Heart left ventricle (tissue), 16 donors: ENCODE data around the gene GRIK5. TPM values are rescaled to one million over a fixed set of nuclear protein-coding genes. Genes with fewer than 3 reads are reported as not detected.

Source experiments
- ATAC-seq, 4 donors: fragments of 200-7000 bp; cut with Tn5 transposase; one replicate each; pipeline ENCODE4 v1.9.1; 2020 to 2022; ENCODE audit warnings: moderate library complexity in 4 of 4, mild to moderate bottlenecking in 3 of 4, moderate number of reproducible peaks in 1 of 4
- DNase-seq, 5 donors: peaks; one replicate each; pipeline ENCODE4 v3.0.0-alpha.2; 2020
- H3K27ac ChIP-seq, 12 donors: fragments of 200-600 bp; sonication (generic) in 4 of 12; one replicate each; pipeline versions ENCODE4 v1.5.0 to v1.8.0; 2016 to 2022; ENCODE audit warnings: mild to moderate bottlenecking in 2 of 12
- H3K27me3 ChIP-seq, 9 donors: fragments of 200-600 bp; sonication (generic) in 2 of 9; one replicate each; pipeline versions ENCODE4 v1.5.1 to v1.8.0; 2016 to 2022; ENCODE audit warnings: mild to moderate bottlenecking in 3 of 9
- H3K36me3 ChIP-seq, 9 donors: fragments of 200-600 bp; sonication (generic) in 2 of 9; one replicate each; pipeline versions ENCODE4 v1.5.0 to v1.8.0; 2018 to 2022; ENCODE audit warnings: mild to moderate bottlenecking in 2 of 9
- H3K4me1 ChIP-seq, 12 donors: fragments of 200-600 bp; sonication (generic) in 4 of 12; one replicate each; pipeline versions ENCODE4 v1.5.0 to v1.8.0; 2016 to 2022; ENCODE audit warnings: mild to moderate bottlenecking in 3 of 12
- H3K4me3 ChIP-seq, 12 donors: fragments of 200-600 bp; sonication (generic) in 4 of 12; one replicate each; pipeline versions ENCODE4 v1.5.0 to v1.8.0; 2017 to 2022; ENCODE audit warnings: mild to moderate bottlenecking in 9 of 12, moderate library complexity in 4 of 12
- H3K9me3 ChIP-seq, 12 donors: fragments of 200-600 bp; sonication (generic) in 4 of 12; one replicate each; pipeline versions ENCODE4 v1.5.0 to v1.8.0; 2016 to 2022; ENCODE audit warnings: mild to moderate bottlenecking in 1 of 12
- POLR2A ChIP-seq, 2 donors: fragments of 450-650 bp; IDR thresholded peaks; one replicate each; pipeline ENCODE4 v1.6.1; 2017; ENCODE audit warnings: antibody characterized with exemption in 2 of 2, mild to moderate bottlenecking in 2 of 2, moderate library complexity in 2 of 2
- WGBS, 4 donors: extraction: QIAGEN DNeasy Blood & Tissue Kit in 2 of 4; methylation state at CpG; one replicate each; pipeline versions ENCODE4 v1.1.5 to v1.1.7; 2013 to 2018; 5-methylcytosine and 5-hydroxymethylcytosine counted together
- intact Hi-C, 10 donors: fragments of 100-400 bp; cut with DNase I; formaldehyde crosslinking; loops; one replicate each; pipeline versions ENCODE4 v1.11.1 to v1.14.2; 2022
- polyA plus RNA-seq, 2 donors: library from polyadenylated mRNA; stranded (reverse); fragments of 200-250 nt; gene quantifications; one replicate each; pipeline ENCODE4 v1.2.3, GENCODE V29; 2013
- total RNA-seq, 9 donors: library from RNA; depleted of rRNA in 2 of 9; stranded (reverse); fragments of >200 nt in 2 of 9; fragmentation: NEBNext Ultra II Directional in 3 of 9; extraction: Animal tissue kit (Norgen Biotek cat#: 25700) in 3 of 9; gene quantifications; one replicate each; pipeline versions ENCODE4 v1.1.0 to v1.2.4, GENCODE V29; 2016 to 2023
- TF ChIP-seq, protein P1 (sequence below), 12 donors: fragments of 200-600 bp; sonication (generic) in 4 of 12; IDR thresholded peaks; one replicate each; pipeline versions ENCODE4 v1.5.0 to v1.8.0; 2018 to 2022; ENCODE audit warnings: antibody characterized with exemption in 12 of 12, mild to moderate bottlenecking in 5 of 12
- donor health status: ischemic (EF 13 %, LVEDD 7.1; RV severe dilation, severe dysfunction).
- donor health status: healthy with polysubstance abuse.
- donor health status: DM: no; HTN: yes; CAD: no.
- donor health status: DM: no; HTN: no; CAD: no.
- donor health status: ischemic (EF 25% LVEDD 6.9; RV normal size, moderate dysfunction).
- donor health status: ischemic (EF 25% LVEDD 5.7; RV mildly dilated, moderate dysfunction).
- donor health status: healthy.
- donor health status: DM: yes; HTN: yes; CAD: no.
- donor health status: ischemic (EF 35%, LVEDD 5.7; RV mildly dilated, moderate dysfunction).
- donor health status: nonischemic (EF 11% LVEDD 7.7; RV severe dilation, severe dysfunction).
- donor health status: DM: yes; HTN: yes; CAD: no.
- donor health status: PGD.
- donor health status: ischemic (EF 29% LVEDD 5.4; RV normal size, mild dysfunction).
- donor health status: nonischemic (EF 23%, LVEDD 6.1; RV moderate dilation, normal function).

The GRIK5 gene
- total and polyA plus RNA-seq, 11 donors: 0.28 to 9.0 (median 2.5) TPM

DNA sequence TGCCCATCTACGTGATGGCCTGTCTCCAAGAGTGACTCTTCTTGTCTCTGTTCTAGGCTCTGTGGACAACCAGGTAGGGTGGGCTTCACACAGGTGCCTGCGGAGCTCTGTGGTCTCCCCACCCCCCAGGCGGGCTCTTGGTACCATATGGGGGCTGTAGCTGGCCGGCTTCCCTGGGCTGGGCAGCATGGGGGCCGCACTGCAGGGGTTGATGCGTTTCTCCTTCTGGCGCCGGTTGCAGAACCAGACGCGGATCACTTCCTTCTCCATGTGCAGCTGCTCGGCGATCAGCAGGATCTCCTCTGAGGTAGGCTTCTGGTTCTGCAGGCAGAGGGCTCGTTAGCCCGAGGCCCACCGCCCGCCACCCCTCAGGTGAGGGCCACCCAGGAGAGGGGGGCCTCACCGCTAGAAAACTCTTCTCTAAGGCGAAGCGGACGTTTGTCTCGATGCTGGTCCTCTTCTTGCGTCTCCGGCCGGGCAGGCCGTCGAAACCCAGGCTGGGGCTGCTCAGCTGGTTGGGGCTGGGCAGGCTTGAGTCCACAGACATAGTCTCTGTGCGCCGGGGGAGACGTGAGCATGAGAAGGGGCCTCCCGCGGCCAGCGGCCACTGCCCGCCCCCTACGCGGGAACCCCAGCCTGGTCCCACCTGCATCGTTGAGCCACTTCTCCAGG lies 25.3 kb upstream of the GRIK5 start:
- Histone ChIP-seq H3K27me3 (peaks cover 0 to 33% (median 13%) of the 10 kb centered on the region in 9 donors), H3K4me1 (peaks cover 0 to 19% (median 0%) of the 10 kb centered on the region in 12 donors), H3K36me3 (peaks cover 0 to 40% (median 0%) of the 10 kb centered on the region in 9 donors), H3K27ac (peak overlapping the region in 1 of 12 donors; percentile 37), H3K9me3 (no peaks in the 10 kb centered on the region), H3K4me3 (no peak overlapping the region)
- ATAC-seq (no peak), DNase-seq (no peak)
- intact Hi-C loops: no loop called here
- TF ChIP-seq, protein P1, sequence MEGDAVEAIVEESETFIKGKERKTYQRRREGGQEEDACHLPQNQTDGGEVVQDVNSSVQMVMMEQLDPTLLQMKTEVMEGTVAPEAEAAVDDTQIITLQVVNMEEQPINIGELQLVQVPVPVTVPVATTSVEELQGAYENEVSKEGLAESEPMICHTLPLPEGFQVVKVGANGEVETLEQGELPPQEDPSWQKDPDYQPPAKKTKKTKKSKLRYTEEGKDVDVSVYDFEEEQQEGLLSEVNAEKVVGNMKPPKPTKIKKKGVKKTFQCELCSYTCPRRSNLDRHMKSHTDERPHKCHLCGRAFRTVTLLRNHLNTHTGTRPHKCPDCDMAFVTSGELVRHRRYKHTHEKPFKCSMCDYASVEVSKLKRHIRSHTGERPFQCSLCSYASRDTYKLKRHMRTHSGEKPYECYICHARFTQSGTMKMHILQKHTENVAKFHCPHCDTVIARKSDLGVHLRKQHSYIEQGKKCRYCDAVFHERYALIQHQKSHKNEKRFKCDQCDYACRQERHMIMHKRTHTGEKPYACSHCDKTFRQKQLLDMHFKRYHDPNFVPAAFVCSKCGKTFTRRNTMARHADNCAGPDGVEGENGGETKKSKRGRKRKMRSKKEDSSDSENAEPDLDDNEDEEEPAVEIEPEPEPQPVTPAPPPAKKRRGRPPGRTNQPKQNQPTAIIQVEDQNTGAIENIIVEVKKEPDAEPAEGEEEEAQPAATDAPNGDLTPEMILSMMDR (IDR thresholded peaks at IDR 0.05): no peak
- TF ChIP-seq POLR2A (IDR thresholded peaks at IDR 0.05): no peak
- WGBS, 4 donors: 74 to 83% (median 82%) methylated on average over 35 to 36 of the region's 36 CpGs

DNA sequence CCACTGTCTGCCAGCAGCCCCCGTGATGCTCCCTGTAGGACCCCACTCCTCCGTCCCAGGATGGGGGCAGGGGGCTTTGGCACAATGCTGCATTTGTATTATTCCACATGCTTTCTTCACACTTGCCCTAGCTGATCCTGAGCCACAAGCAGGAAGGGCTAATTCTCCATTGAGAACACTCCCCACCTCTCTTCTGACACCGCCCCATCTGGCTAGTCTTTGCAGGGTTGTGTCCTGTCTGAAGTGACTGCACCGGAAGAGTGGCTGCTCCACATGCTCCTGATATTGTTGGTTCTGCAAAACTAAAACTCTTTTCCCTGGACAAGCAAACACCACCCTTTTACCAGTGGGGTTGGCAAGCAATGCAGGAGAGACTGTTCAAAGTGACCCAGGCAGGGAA lies 23.9 kb upstream of the GRIK5 start:
- no peak for DNase-seq
- H3K4me1 ChIP-seq: peaks cover 0 to 23% (median 0%) of the 10 kb centered on the region in 12 donors
- no peaks in the 10 kb centered on the region for H3K9me3 ChIP-seq
- intact Hi-C loops: no loop called here
- TF ChIP-seq POLR2A (IDR thresholded peaks at IDR 0.05): no peak
- TF ChIP-seq, protein P1 (IDR thresholded peaks at IDR 0.05): no peak
- peaks cover 0 to 33% (median 13%) of the 10 kb centered on the region in 9 donors for H3K27me3 ChIP-seq
- H3K4me3 ChIP-seq: no peak overlapping the region
- H3K36me3 ChIP-seq: peaks cover 0 to 31% (median 0%) of the 10 kb centered on the region in 9 donors
- ATAC-seq: no peak
- 54 to 62% (median 56%) methylated on average over 4 of the region's 4 CpGs for WGBS, 4 donors
- H3K27ac ChIP-seq: no peak overlapping the region

DNA sequence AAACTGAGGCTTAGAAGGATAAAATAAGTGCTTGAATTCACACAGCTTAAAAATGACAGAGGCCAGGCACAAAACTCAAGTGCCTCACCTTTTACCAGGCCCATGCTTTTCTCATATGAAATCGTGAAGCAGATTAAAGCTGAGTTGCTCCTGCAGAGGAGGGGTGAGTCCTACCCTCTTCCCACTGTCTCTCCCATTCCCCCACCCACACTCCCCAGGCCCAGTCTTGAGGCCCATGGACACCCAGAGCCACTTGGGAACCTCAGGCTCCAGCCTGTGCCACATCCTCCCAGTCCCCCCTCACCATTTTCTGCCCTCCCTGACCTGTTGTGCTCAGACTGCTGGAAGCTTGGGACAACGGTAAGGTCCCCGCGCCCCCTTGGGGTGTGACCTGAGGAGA lies 23.5 kb upstream of the GRIK5 start:
- Histone ChIP-seq H3K27ac (no peak overlapping the region), H3K9me3 (no peaks in the 10 kb centered on the region), H3K36me3 (peaks cover 0 to 27% (median 0%) of the 10 kb centered on the region in 9 donors), H3K27me3 (peaks cover 0 to 33% (median 13%) of the 10 kb centered on the region in 9 donors), H3K4me3 (no peak overlapping the region), H3K4me1 (peaks cover 0 to 27% (median 0%) of the 10 kb centered on the region in 12 donors)
- intact Hi-C loops: no loop called here
- DNase-seq: no peak
- TF ChIP-seq POLR2A (IDR thresholded peaks at IDR 0.05): no peak
- TF ChIP-seq, protein P1 (IDR thresholded peaks at IDR 0.05): no peak
- WGBS, 4 donors: 48 to 59% (median 58%) methylated on average over 4 of the region's 4 CpGs
- no peak for ATAC-seq

DNA sequence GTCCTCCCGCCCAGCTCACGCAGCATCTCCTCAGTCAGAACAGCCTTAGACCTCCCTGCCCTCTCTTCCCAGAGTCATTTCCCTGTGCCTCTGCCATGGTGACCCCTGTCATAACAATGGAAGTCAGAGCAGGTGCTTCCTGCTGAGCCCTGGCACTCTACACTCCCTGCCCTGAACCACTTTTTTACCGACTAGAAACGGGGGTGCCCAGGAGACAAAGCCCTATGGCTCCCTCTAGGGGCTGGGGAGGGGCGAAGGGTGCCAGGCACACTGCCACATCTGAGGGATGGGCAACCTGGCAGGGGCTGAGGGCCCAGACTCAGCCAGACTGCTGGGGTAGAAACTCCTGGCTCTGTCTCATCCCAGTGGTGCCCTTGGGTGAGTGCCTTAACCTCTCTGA lies 22.3 kb upstream of the GRIK5 start:
- peaks cover 0 to 22% (median 0%) of the 10 kb centered on the region in 9 donors for H3K36me3 ChIP-seq
- intact Hi-C loops: no loop called here
- H3K4me1 ChIP-seq: peaks cover 0 to 34% (median 0%) of the 10 kb centered on the region in 12 donors
- H3K27ac ChIP-seq: no peak overlapping the region
- no peaks in the 10 kb centered on the region for H3K9me3 ChIP-seq
- TF ChIP-seq, protein P1 (IDR thresholded peaks at IDR 0.05): peak; percentile 16 to 51 (median 38)
- no peak for TF ChIP-seq POLR2A (IDR thresholded peaks at IDR 0.05)
- H3K27me3 ChIP-seq: peaks cover 0 to 31% (median 13%) of the 10 kb centered on the region in 9 donors
- 28 to 38% (median 30%) methylated on average over 4 to 5 of the region's 5 CpGs for WGBS, 4 donors
- no peak overlapping the region for H3K4me3 ChIP-seq
- ATAC-seq: peak in 3 of 4 donors; percentile 55 to 63 (median 57)
- no peak for DNase-seq
